Suppressor macrophage treated with lipopolysaccharide for 4 hours (primary cell): ENCODE measurements around the gene APOM.

Experiments
- DNase-seq: peaks from one replicate; pipeline ENCODE4 v3.0.0-alpha.2; 2020

The APOM gene

GRCh38 chr6:31631681-31632278, 23.9 kb upstream of the APOM start:
- no peak for DNase-seq

GRCh38 chr6:31632279-31632946, 23.3 kb upstream of the APOM start:
- no peak for DNase-seq

- DNase-seq = no peak
Observed at GRCh38 chr6:31633447-31633846, 22.2 kb upstream of the APOM start.

DNA sequence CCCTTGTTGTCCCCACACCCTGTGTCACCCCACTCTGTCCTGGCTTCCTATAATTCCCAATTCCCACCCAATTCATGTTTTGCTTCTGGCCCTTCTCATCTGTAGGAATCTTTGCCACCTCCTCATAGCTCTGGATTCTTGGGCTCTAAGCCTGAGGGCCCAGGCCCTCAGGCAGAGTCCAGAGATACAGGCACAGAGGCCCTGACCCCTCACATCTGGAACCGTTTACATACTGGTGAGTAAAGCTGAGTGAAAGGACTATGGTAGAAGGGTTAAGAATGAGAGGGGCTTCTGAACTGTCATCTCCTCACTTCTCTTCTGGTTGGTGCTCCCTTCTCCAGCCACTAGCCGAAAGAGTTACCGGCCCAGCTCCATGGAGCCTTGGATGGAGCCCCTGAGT, 21.6 kb upstream of the APOM start:
- DNase-seq = no peak

DNA sequence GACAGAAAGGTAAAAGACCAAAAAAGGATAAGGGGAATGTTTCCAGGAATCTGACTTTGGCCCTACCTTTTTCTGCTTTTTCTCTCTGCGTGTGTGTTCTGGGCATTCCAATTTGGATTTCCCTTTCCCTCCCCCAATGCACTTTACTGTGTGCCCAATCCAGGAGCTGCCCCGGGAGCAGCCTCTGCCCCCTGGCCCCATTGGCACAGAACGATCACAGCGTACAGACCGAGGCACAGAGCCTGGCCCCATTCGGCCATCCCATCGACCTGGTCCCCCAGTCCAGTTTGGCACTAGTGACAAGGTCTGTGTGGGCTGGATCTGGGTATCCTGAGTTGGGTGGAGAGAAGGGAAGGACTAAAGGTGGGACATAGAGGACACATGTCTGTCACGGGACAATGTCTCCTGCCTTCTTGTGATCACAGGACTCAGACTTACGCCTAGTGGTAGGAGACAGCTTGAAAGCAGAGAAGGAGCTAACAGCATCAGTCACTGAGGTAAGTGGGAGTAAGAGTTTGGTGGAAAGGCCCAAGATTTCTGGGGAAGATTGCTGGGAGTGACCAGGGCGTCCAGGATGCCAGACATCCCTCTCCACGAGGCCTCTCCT, 20.6 kb upstream of the APOM start:
- no peak for DNase-seq

DNA sequence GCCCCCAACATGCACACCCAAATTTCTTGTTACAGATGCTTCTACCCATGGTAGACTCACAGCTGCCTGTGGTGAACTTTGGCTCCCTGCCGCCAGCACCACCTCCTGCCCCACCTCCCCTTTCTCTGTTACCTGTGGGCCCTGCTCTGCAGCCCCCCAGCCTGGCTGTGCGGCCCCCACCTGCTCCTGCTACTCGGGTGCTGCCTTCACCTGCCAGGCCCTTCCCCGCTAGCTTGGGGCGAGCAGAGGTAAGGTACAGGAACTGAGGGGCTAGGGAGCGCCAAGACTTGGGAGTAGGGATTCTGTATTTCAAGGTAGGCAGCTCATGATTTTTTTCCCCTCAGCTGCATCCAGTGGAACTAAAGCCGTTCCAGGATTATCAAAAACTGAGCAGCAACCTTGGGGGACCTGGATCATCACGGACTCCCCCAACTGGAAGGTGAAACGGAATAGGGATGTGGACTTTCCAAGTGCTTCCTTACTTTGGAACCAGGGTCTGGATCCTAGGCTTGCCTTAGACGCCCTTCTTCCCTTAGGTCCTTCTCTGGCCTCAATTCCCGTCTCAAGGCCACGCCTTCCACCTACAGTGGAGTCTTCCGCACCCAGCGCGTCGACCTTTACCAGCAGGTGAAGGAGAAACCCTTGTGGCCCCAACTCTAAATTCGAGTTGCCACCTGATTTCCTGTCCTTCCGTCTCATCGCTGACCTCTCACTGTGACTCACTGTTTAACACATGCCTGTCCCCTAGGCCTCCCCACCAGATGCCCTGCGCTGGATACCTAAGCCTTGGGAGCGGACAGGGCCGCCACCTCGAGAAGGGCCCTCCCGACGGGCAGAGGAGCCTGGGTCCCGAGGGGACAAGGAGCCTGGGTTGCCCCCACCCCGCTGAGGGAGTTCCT, 18.7 kb upstream of the APOM start:
- no peak for DNase-seq

DNA sequence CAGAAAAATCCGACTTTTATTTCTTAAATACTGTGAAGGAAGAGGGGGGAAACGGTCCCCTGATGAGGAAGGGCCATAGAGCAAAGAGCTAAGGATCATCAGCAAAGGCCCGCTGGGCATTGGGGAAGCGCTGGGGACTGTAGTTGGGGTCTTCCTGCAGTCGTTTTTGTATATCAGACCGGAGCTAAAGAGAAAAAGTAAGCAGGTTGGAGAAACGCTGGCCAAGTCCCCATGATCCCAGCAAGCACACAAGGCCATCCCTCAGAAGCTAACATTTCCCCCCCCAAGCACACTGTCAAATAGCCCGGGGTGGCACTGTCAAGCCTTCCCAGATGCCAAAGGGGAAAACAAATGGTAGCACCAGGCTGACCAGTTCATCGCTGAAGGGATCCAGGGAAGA, 16.7 kb upstream of the APOM start:
- no peak for DNase-seq

- no peak for DNase-seq
Observed at GRCh38 chr6:31639449-31639861, 16.2 kb upstream of the APOM start.

DNA sequence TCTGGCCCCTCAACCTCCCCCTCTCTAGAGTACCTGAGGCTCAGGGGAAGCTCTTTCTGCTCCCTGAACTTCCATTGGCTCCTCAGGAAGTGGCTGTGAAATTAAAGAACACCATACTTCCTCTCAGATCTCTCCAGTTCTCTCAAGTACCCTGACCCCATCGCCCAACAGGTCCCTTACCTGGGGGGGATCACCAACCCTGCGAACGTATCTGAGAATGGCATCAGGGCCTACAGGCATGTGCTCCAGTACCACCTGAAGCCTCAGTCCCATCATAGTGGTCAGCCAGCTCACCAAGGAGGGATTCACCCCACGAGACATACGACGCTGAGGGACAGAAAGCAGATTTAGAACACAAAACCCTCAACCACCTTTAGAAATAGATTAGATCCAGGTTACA, 15.1 kb upstream of the APOM start:
- no peak for DNase-seq

DNA sequence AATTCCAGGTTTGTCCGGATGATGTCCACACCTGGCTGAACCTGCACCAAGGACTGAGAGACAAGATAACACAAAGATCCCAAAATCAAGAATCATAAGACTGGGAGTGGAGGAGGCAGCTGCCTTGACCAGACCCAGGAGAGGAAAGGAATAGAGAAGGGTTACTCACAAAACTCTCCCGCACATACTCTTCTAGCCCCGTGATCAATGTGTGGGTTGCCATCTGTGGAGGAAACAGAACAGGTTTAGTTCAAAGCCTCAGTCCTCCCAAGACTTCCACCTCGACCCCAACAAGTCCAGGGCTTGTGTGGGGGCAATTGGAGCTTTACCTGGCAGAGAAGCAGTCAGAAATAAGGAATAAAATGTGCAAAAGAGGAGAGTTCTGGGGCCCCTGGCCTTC, 14.3 kb upstream of the APOM start:
- DNase-seq = no peak

DNA sequence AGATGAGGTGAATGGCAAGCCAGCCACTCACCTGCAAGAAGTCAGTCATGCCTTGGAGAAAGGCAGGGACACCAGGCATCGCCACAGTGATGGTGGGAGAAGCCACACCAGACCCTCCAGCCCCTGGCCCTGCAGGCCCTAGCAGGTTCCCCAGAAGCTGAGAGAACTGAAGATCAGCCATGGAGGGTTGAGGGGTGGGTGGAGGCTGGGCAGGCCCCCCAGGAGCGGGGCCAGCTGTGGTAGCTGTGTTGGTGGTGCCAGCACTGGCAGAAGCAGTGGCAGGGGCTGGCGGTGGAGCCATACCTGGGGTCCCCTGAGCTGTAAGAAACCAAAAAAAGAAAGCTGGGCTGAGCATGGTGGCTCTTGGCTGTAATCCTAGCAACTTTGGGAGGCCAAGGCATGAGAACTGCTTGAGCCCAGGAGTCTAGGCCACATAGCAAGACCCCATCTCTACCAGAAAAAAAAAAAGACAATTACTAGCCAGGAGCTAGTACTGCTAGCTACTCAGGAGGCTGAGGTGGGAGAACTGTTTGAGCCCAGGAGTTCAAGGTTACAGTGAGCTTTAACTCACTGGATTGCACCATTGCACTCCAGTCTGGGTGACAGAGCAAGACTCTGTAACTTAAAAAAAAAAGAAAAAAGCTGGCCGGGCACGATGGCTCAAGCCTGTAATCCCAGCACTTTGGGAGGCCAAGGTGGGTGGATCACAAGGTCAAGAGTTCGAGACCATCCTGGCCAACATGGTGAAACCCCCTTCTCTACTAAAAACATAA, 12.7 kb upstream of the APOM start:
- no peak for DNase-seq

GRCh38 chr6:31643818-31644454, 11.8 kb upstream of the APOM start:
- DNase-seq = no peak

DNA sequence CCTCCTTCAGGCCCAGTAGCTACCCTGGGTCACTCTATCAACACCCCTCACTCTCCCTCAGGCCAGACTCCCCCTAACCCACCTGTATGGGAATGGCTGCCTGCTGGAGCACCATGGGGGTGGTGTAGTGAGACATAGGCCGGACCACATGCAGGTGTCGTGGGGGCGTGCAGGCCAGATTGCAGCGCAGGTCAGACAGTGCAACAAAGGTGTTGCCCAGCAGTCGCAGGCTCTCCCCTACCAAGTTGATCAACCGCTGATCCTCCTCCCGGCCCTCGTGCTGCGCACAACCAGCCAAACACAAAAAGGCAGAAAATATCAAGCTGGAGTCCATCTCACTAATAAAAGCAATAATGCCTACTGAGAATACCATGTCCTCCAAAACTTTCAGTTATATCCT, 10.4 kb upstream of the APOM start:
- DNase-seq = no peak

GRCh38 chr6:31651602-31652191, 4.0 kb upstream of the APOM start:
- peak; percentile 91 for DNase-seq

DNA sequence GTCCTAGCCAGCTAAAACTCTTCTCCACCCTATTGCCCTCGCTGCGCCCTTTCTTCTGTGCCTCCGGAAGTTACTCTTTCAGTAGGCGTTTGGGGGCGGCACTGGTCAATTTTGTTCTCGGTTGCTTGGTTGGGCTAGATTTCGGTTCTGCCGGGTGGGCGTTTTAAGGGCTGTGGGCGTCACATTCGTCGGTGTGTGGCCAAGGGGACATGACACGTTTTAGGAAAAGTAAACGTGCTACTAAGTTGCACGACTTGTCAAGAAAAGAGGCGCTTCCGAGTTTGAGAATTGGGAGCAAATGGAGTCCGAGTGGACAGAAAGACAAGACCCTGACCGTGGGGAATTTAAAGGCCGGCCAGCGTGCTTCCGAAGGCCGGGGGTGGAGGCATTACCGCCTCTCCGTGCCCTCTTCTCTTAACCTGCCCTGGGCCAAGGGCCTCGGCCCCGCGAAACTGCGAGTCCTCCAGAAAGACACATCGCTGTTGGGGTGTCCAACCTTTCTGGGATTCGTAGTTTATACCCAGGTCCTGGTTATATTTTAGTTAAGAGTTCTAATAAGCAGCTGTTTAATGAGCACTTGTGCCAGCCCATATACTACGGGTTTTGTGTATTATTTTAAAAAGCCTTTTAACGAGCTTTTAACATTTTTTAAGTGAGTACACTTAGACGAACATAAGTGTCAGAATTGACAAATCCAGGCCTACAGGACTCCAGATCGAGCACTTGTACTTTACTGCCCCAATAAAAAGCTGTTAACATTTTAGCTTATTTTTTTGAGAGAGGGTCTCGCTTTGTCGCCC, 2.6 kb upstream of the APOM start:
- DNase-seq = peak; percentile 91

- no peak for DNase-seq
Observed at GRCh38 chr6:31654574-31655348, 933 bp upstream of the APOM start.

GRCh38 chr6:31657406-31658157, 1.9 kb downstream of the APOM start:
- peak; percentile 28 for DNase-seq

DNA sequence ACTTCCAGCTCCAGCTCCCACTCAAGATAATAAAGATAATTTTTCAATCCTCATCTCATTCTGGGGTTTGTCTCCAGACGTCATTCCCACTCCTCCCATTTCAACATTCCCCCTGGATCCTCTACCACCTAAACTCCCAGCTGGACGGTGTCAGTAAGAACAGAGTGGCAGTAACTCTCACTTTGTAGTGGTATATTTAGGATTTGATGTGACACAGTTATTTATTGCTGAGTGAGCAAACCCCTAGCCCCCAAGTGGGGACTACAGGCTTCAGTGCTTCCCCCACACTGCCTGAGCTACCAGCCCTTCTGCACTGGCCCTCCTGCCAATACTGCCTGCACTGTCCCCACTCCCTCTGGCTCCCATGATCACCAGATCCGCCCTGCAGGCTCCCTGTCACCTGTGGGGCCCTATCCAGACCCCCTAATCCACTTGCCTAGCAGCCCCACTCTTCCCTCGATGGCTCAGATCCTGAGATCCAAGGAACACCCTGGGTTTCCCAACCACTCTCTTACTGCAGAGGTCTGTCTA, 2.5 kb downstream of the APOM start:
- DNase-seq = no peak
